ENCODE data around the gene MEGF6.

The MEGF6 gene

GRCh38 chr1:3459051-3459908 lies 152.0 kb downstream of the MEGF6 start:
- Histone ChIP-seq H3K27ac (ENCODE audit: low read length, poor library complexity, severe bottlenecking) (no peak overlapping the region), H2BK120ac (ENCODE audit: low read depth, low read length) (no peak overlapping the region), H3K14ac (ENCODE audit: low read length in 2 of 2) (no peak overlapping the region), H3K4me2 (ENCODE audit: low read length, poor library complexity, severe bottlenecking) (no peak overlapping the region), H4K91ac (ENCODE audit: low read length) (no peak overlapping the region), H3K9ac (ENCODE audit: low read length) (no peak overlapping the region), H2AFZ (ENCODE audit: low read depth, low read length) (no peak overlapping the region), H2BK15ac (ENCODE audit: low read depth, poor library complexity, severe bottlenecking) (no peak overlapping the region), H3K23ac (ENCODE audit: low read length in 2 of 2) (no peak overlapping the region), H3K36me3 (ENCODE audit: control insufficient read depth in 1 of 2, insufficient read depth in 2 of 2, low read depth in 1 of 2, low read length in 2 of 2) (no peaks in the 10 kb centered on the region), H3K4me1 (ENCODE audit: control insufficient read depth, insufficient read depth, low read depth, low read length) (peaks cover 42% of the 10 kb centered on the region), H3K79me1 (replicated peaks; ENCODE audit: low read length, poor library complexity, severe bottlenecking) (no peaks in the 10 kb centered on the region), H4K8ac (ENCODE audit: low read length) (no peak overlapping the region), H2AK5ac (ENCODE audit: low read length, severe bottlenecking) (peak overlapping the region; percentile 33), H3K18ac (ENCODE audit: low read depth in 1 of 2, low read length in 2 of 2) (no peak overlapping the region), H3K9me3 (ENCODE audit: control insufficient read depth, low read length) (no peaks in the 10 kb centered on the region), H2BK5ac (ENCODE audit: low read depth, low read length, poor library complexity, severe bottlenecking) (no peak overlapping the region), H3K4ac (ENCODE audit: low read depth in 1 of 2, low read length in 2 of 2) (peak overlapping the region in 1 of 2 experiments; percentile 10), H3K27me3 (ENCODE audit: control insufficient read depth in 1 of 2, insufficient read depth in 1 of 2, low read length in 2 of 2) (peaks cover 23 to 86% of the 10 kb centered on the region in 2 experiments), H2BK12ac (ENCODE audit: low read length in 2 of 2) (peak overlapping the region in 1 of 2 experiments; percentile 10), H3K4me3 (ENCODE audit: insufficient read depth in 1 of 2, low read depth in 1 of 2, low read length in 2 of 2) (no peak overlapping the region)
- DNase-seq, result no peak
- WGBS, result 91% methylated on average over 24 of the region's 24 CpGs

DNA sequence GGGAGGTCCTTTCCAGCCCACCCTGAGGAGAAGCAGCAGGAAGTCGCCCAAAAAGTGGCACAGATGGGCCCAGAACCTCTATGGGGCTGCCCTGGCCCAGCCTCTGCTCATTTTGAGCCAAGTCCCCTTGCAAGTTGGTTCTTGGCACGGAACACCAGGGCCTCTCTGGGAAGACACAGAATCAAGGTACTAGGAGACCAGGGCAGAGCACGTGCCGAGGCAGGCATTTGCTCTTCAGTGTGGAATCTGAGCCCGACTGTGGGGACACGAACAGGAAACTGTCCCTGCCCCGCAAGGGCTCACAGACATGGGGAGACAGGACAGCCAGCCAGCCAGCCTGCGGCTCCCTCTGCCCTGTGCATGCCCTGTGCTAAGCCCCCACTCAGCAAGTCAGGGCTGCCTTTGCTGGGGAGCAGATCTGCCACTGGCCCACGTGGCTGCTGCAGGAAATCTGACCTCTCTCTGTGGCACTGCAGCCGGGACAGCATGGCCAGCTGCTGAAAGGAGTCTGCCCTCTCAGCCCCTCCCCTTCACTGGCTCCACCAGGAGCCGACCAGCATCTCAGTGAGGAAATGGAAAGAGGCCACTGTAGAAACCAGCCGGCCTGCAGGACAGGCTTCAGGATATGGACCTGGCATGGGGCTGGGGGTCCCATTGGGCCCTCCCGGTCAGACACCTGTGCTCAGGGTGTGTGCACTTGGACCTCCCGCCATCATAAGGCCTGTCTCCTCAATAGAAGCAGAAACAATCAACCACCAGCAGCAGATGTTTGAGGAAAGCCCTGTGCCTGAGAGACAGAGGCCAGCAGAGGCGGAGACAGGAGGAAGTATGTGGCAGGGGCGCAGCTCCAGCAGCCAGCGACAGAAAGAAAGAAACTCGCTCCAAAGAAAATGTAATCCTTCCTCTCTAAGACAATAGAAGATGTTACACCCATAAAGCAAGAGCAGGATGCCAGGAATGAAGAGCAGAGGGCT lies 153.1 kb downstream of the MEGF6 start:
- Histone ChIP-seq H3K9ac (ENCODE audit: low read length) (no peak overlapping the region), H3K79me1 (replicated peaks; ENCODE audit: low read length, poor library complexity, severe bottlenecking) (no peaks in the 10 kb centered on the region), H2BK12ac (ENCODE audit: low read length in 2 of 2) (no peak overlapping the region), H2AK5ac (ENCODE audit: low read length, severe bottlenecking) (no peak overlapping the region), H3K18ac (ENCODE audit: low read depth in 1 of 2, low read length in 2 of 2) (peak overlapping the region in 1 of 2 experiments; percentile 30), H3K27me3 (ENCODE audit: control insufficient read depth in 1 of 2, insufficient read depth in 1 of 2, low read length in 2 of 2) (peaks cover 31 to 88% of the 10 kb centered on the region in 2 experiments), H2AFZ (ENCODE audit: low read depth, low read length) (no peak overlapping the region), H3K36me3 (ENCODE audit: control insufficient read depth in 1 of 2, insufficient read depth in 2 of 2, low read depth in 1 of 2, low read length in 2 of 2) (no peaks in the 10 kb centered on the region), H3K4me3 (ENCODE audit: insufficient read depth in 1 of 2, low read depth in 1 of 2, low read length in 2 of 2) (no peak overlapping the region), H4K8ac (ENCODE audit: low read length) (peak overlapping the region; percentile 50), H3K4me1 (ENCODE audit: control insufficient read depth, insufficient read depth, low read depth, low read length) (peaks cover 53% of the 10 kb centered on the region), H3K9me3 (ENCODE audit: control insufficient read depth, low read length) (no peaks in the 10 kb centered on the region), H3K14ac (ENCODE audit: low read length in 2 of 2) (peak overlapping the region in 1 of 2 experiments; percentile 19), H2BK5ac (ENCODE audit: low read depth, low read length, poor library complexity, severe bottlenecking) (no peak overlapping the region), H2BK120ac (ENCODE audit: low read depth, low read length) (no peak overlapping the region), H3K4ac (ENCODE audit: low read depth in 1 of 2, low read length in 2 of 2) (no peak overlapping the region), H3K4me2 (ENCODE audit: low read length, poor library complexity, severe bottlenecking) (no peak overlapping the region), H2BK15ac (ENCODE audit: low read depth, poor library complexity, severe bottlenecking) (no peak overlapping the region), H3K23ac (ENCODE audit: low read length in 2 of 2) (no peak overlapping the region), H3K27ac (ENCODE audit: low read length, poor library complexity, severe bottlenecking) (no peak overlapping the region), H4K91ac (ENCODE audit: low read length) (no peak overlapping the region)
- WGBS, result 55% methylated on average over 16 of the region's 18 CpGs
- DNase-seq, result peak; percentile 22

DNA sequence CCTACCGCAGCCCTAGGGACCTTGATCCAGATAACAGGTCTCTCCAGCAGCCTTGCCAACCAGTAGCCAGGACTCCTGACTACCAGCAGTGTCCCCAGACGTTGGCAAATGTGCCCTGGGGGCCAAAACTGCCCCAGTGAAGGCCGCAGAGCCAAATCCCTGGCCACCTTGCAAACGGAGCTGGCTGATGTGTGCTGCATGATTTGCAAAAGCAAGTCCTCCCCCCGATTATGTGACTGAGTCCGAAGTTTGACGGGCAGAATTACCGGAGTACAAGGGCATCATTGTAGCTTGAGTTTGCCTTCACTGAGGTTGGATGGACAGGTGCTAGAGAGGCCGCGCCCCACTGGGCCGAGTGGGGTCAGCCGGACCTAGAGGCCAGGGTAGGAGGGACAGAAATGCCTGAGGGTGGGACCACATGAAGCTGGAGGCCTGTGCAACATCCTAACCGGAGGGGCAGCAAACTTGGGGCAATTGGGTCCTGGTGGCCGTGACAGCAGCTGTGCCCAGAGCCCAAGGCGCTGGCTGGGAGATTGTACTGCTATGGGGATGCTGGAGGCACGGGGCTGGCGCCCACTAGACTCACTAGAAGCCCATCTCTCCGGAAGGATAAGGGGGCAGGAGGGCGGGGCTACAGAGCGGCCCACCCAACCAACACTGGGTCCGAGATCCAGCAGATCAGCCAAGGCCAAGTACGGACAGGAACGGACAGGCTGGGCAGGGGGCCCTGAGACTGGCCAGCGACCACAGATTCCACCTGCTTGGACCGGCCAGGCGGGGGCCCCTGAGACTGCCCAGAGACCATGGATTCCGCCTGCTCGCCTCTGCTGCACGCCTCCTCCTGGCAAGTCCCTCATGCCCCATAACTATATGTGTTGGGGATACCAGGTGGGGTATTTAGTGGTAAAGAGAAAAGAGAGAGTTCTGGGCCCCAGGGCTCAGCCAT lies 154.1 kb downstream of the MEGF6 start:
- no peak overlapping the region for H3K14ac ChIP-seq (ENCODE audit: low read length in 2 of 2)
- no peak overlapping the region for H3K4me2 ChIP-seq (ENCODE audit: low read length, poor library complexity, severe bottlenecking)
- no peak overlapping the region for H3K4me3 ChIP-seq (ENCODE audit: insufficient read depth in 1 of 2, low read depth in 1 of 2, low read length in 2 of 2)
- no peak overlapping the region for H2AFZ ChIP-seq (ENCODE audit: low read depth, low read length)
- no peak overlapping the region for H3K18ac ChIP-seq (ENCODE audit: low read depth in 1 of 2, low read length in 2 of 2)
- H4K91ac ChIP-seq (ENCODE audit: low read length), result peak overlapping the region; percentile 11
- H3K23ac ChIP-seq (ENCODE audit: low read length in 2 of 2), result no peak overlapping the region
- no peak overlapping the region for H2BK12ac ChIP-seq (ENCODE audit: low read length in 2 of 2)
- no peak overlapping the region for H4K8ac ChIP-seq (ENCODE audit: low read length)
- H2BK120ac ChIP-seq (ENCODE audit: low read depth, low read length), result no peak overlapping the region
- no peak overlapping the region for H3K27ac ChIP-seq (ENCODE audit: low read length, poor library complexity, severe bottlenecking)
- WGBS, result 90% methylated on average over 26 of the region's 29 CpGs
- H3K79me1 ChIP-seq (replicated peaks; ENCODE audit: low read length, poor library complexity, severe bottlenecking), result no peaks in the 10 kb centered on the region
- H3K4ac ChIP-seq (ENCODE audit: low read depth in 1 of 2, low read length in 2 of 2), result no peak overlapping the region
- no peak overlapping the region for H2BK5ac ChIP-seq (ENCODE audit: low read depth, low read length, poor library complexity, severe bottlenecking)
- no peak for DNase-seq
- H3K4me1 ChIP-seq (ENCODE audit: control insufficient read depth, insufficient read depth, low read depth, low read length), result peaks cover 50% of the 10 kb centered on the region
- no peaks in the 10 kb centered on the region for H3K36me3 ChIP-seq (ENCODE audit: control insufficient read depth in 1 of 2, insufficient read depth in 2 of 2, low read depth in 1 of 2, low read length in 2 of 2)
- H3K9me3 ChIP-seq (ENCODE audit: control insufficient read depth, low read length), result no peaks in the 10 kb centered on the region
- no peak overlapping the region for H2BK15ac ChIP-seq (ENCODE audit: low read depth, poor library complexity, severe bottlenecking)
- no peak overlapping the region for H3K9ac ChIP-seq (ENCODE audit: low read length)
- H3K27me3 ChIP-seq (ENCODE audit: control insufficient read depth in 1 of 2, insufficient read depth in 1 of 2, low read length in 2 of 2), result peaks cover 38 to 90% of the 10 kb centered on the region in 2 experiments
- H2AK5ac ChIP-seq (ENCODE audit: low read length, severe bottlenecking), result no peak overlapping the region
